HCT116 (cell line): ENCODE measurements around the gene AKT3. TPM values are rescaled to one million over a fixed set of nuclear protein-coding genes. Genes with fewer than 3 reads are reported as not detected.

Source experiments
- ATAC-seq: fragments of 200-7000 bp; cut with Tn5 transposase; 2 replicates; pipeline ENCODE4 v1.9.1; 2020; ENCODE audit warnings: mild to moderate bottlenecking, moderate library complexity
- BruUV-seq: library from RNA; stranded (reverse); fragments of 400-500 nt; replicated peaks from 2 replicates; lab custom pipeline; 2021; lab: Mats Ljungman, UMichigan
- CTCF ChIA-PET: fragments of 300-600 bp; sonication (Branson Sonifier 250); formaldehyde crosslinking; loops from one replicate; lab custom pipeline; 2021; ENCODE audit warnings: antibody characterized with exemption; lab: Charles Lee
- POLR2A ChIA-PET: fragments of 300-600, 350-600 bp; sonication (Branson Sonifier 250); formaldehyde crosslinking; loops from one replicate; lab custom pipeline; 2021; ENCODE audit warnings: antibody characterized with exemption; lab: Charles Lee
- RAD21 ChIA-PET, 2 experiments: fragments of 300-600 bp; sonication (Branson Sonifier 250); formaldehyde crosslinking; loops; one replicate each; lab custom pipeline; 2023; ENCODE audit warnings: low total read pairs in 2 of 2; ENCODE audit not compliant: uncharacterized antibody in 2 of 2, unreplicated experiment in 2 of 2, low non-redundant PET in 1 of 2; lab: Charles Lee
- DNase-seq: peaks from one replicate; pipeline ENCODE4 v3.0.0-alpha.2; 2010; ENCODE audit warnings: low read depth, low spot score
- H2AFZ ChIP-seq: fragments of 200-600 bp; shearing (Covaris generic), sonication (generic); 2 replicates; pipeline ENCODE4 v1.6.1; 2017; ENCODE audit warnings: low read depth, mixed run types, mixed read lengths, antibody characterized with exemption, low read length; ENCODE audit not compliant: poor library complexity, severe bottlenecking
- H3K27ac ChIP-seq: 2 replicates; pipeline ENCODE4 v1.5.1; 2012; ENCODE audit warnings: low read depth, low read length
- H3K27me3 ChIP-seq: fragments of 200-600 bp; sonication (generic); 2 replicates; pipeline ENCODE4 v1.6.1; 2016; ENCODE audit warnings: mixed run types, low read length, mixed read lengths; ENCODE audit not compliant: insufficient read depth
- H3K36me3 ChIP-seq, 2 experiments: fragments of 200-500 bp in 1 of 2; fragments of 200-600 bp in 1 of 2; sonication (Bioruptor generic) in 1 of 2; sonication (generic) in 1 of 2; 2 replicates each; pipeline versions ENCODE4 v1.5.1 to v1.6.1; 2014 to 2016; ENCODE audit warnings: low read length in 2 of 2, inconsistent platforms in 1 of 2, mixed read lengths in 1 of 2, mixed run types in 1 of 2; ENCODE audit not compliant: insufficient read depth in 2 of 2, control insufficient read depth in 1 of 2
- H3K4me1 ChIP-seq, 2 experiments: fragments of 200-600 bp in 1 of 2; sonication (generic) in 1 of 2; 2 replicates each; pipeline versions ENCODE4 v1.5.1 to v1.6.1; 2012 to 2017; ENCODE audit warnings: low read length in 2 of 2, inconsistent platforms in 1 of 2, mild to moderate bottlenecking in 1 of 2, mixed read lengths in 1 of 2, mixed run types in 1 of 2, moderate library complexity in 1 of 2; ENCODE audit not compliant: insufficient read depth in 2 of 2, control insufficient read depth in 1 of 2
- H3K4me2 ChIP-seq: fragments of 200-600 bp; sonication (generic); 2 replicates; pipeline ENCODE4 v1.6.1; 2017; ENCODE audit warnings: mixed run types, low read length, mixed read lengths
- H3K4me3 ChIP-seq, 2 experiments: fragments of 200-600 bp in 1 of 2; sonication (generic) in 1 of 2; replicated peaks in 1 of 2; 2 replicates each; pipeline ENCODE4 v1.5.1; 2011 to 2016; ENCODE audit warnings: low read length in 2 of 2, control low read depth in 1 of 2, low read depth in 1 of 2, mild to moderate bottlenecking in 1 of 2, mixed read lengths in 1 of 2, mixed run types in 1 of 2
- H3K79me2 ChIP-seq: fragments of 200-600 bp; sonication (generic); 2 replicates; pipeline ENCODE4 v1.6.1; 2017; ENCODE audit warnings: mild to moderate bottlenecking, mixed run types, low read length, moderate library complexity, mixed read lengths; ENCODE audit not compliant: insufficient read depth
- H3K9ac ChIP-seq: fragments of 200-600 bp; sonication (generic); 2 replicates; pipeline ENCODE4 v1.6.1; 2016; ENCODE audit warnings: low read length, mixed read lengths
- H3K9me2 ChIP-seq: fragments of 200-600 bp; sonication (generic), shearing (Covaris generic); 2 replicates; pipeline ENCODE4 v1.6.1; 2017; ENCODE audit warnings: mixed run types, mild to moderate bottlenecking, moderate library complexity; ENCODE audit not compliant: insufficient read depth
- H3K9me3 ChIP-seq, 2 experiments: fragments of 200-500 bp in 1 of 2; fragments of 200-600 bp in 1 of 2; sonication (Bioruptor generic) in 1 of 2; sonication (generic) in 1 of 2; 2 replicates each; pipeline ENCODE4 v1.6.1; 2014 to 2017; ENCODE audit warnings: low read length in 2 of 2, mixed read lengths in 2 of 2, inconsistent platforms in 1 of 2, low read depth in 1 of 2, mild to moderate bottlenecking in 1 of 2, mixed run types in 1 of 2, moderate library complexity in 1 of 2; ENCODE audit not compliant: control insufficient read depth in 1 of 2, insufficient read depth in 1 of 2
- H4K20me1 ChIP-seq: fragments of 200-600 bp; sonication (generic), shearing (Covaris generic); 2 replicates; pipeline ENCODE4 v1.6.1; 2017; ENCODE audit warnings: mixed run types, mild to moderate bottlenecking, moderate library complexity; ENCODE audit not compliant: insufficient read depth
- ATF3 ChIP-seq: IDR thresholded peaks from 2 replicates; pipeline ENCODE4 v1.6.1; 2012
- CBX3 ChIP-seq: IDR thresholded peaks from 2 replicates; pipeline ENCODE4 v1.6.1; 2012; ENCODE audit warnings: low read depth
- CEBPB ChIP-seq: IDR thresholded peaks from 2 replicates; pipeline ENCODE4 v1.6.1; 2012; ENCODE audit warnings: low read depth
- CTCF ChIP-seq, 3 experiments: fragments of 200-600 bp in 1 of 3; sonication (generic) in 1 of 3; IDR thresholded peaks in 2 of 3; conservative IDR thresholded peaks in 1 of 3; 2 replicates each; pipeline ENCODE4 v1.5.1; 2012 to 2017; ENCODE audit warnings: low read depth in 2 of 3, low read length in 2 of 3, antibody characterized with exemption in 1 of 3, borderline replicate concordance in 1 of 3, control low read depth in 1 of 3, mild to moderate bottlenecking in 1 of 3, mixed read lengths in 1 of 3, mixed run types in 1 of 3, moderate library complexity in 1 of 3; ENCODE audit not compliant: insufficient read depth in 1 of 3
- EGR1 ChIP-seq: IDR thresholded peaks from 2 replicates; pipeline ENCODE4 v1.6.1; 2012; ENCODE audit warnings: low read depth
- ELF1 ChIP-seq: IDR thresholded peaks from 2 replicates; pipeline ENCODE4 v1.6.1; 2012; ENCODE audit warnings: low read depth, borderline replicate concordance
- EZH2 ChIP-seq: fragments of 200-600 bp; sonication (generic); IDR thresholded peaks from 2 replicates; pipeline ENCODE4 v1.6.1; 2017; ENCODE audit warnings: antibody characterized with exemption, mixed run types
- JUND ChIP-seq: IDR thresholded peaks from 2 replicates; pipeline ENCODE4 v1.6.1; 2012
- MAX ChIP-seq: IDR thresholded peaks from 2 replicates; pipeline ENCODE4 v1.6.1; 2012
- SIN3A ChIP-seq: IDR thresholded peaks from 2 replicates; pipeline ENCODE4 v1.6.1; 2012; ENCODE audit warnings: low read depth
- TCF7L2 ChIP-seq: IDR thresholded peaks from 2 replicates; pipeline ENCODE4 v1.7.0; 2011; ENCODE audit warnings: borderline replicate concordance, inconsistent platforms; ENCODE audit not compliant: insufficient read depth, insufficient read length; ENCODE audit errors: extremely low read depth
- YY1 ChIP-seq: IDR thresholded peaks from 2 replicates; pipeline ENCODE4 v1.6.1; 2011; ENCODE audit warnings: low read length, low read depth, moderate library complexity, mild to moderate bottlenecking; ENCODE audit not compliant: insufficient replicate concordance; ENCODE audit errors: extremely low read depth
- ZBTB33 ChIP-seq: IDR thresholded peaks from 2 replicates; pipeline ENCODE4 v1.6.1; 2011; ENCODE audit warnings: mild to moderate bottlenecking, low read length, moderate library complexity; ENCODE audit not compliant: insufficient replicate concordance; ENCODE audit errors: extremely low read depth
- ZFX ChIP-seq: fragments of 450-650 bp; IDR thresholded peaks from 2 replicates; pipeline ENCODE4 v1.6.1; 2017
- intact Hi-C: fragments of 100-400 bp; cut with micrococcal nuclease; formaldehyde crosslinking; loops from 2 replicates; pipeline ENCODE4 v1.10.0; 2022
- total RNA-seq: library from RNA; stranded (reverse); gene quantifications from one replicate; pipeline ENCODE4 v1.2.1, GENCODE V29; 2021; ENCODE audit not compliant: unreplicated experiment

AKT3 gene
- total RNA-seq, 1 experiment from 2014 or later, result 0.49 TPM

- no peak overlapping the region for H3K27ac ChIP-seq
- ChIA-PET POLR2A (no interaction called here), CTCF (no interaction called here), RAD21 (no interaction called here)
- no peak overlapping the region for H3K4me2 ChIP-seq
- TF ChIP-seq CEBPB, result no peak
- TF ChIP-seq ZBTB33, result no peak
- TF ChIP-seq EZH2, result no peak
- TF ChIP-seq ATF3, result no peak
- TF ChIP-seq SIN3A, result no peak
- no peak for TF ChIP-seq CBX3
- no peak for TF ChIP-seq EGR1
- TF ChIP-seq MAX, result no peak
- no peak for TF ChIP-seq JUND
- no peak for TF ChIP-seq TCF7L2
- no peak for TF ChIP-seq CTCF (IDR thresholded peaks at IDR 0.05 in 2 of 3, conservative IDR thresholded peaks at IDR 0.05 in 1 of 3; ENCODE audit: borderline replicate concordance in 1 of 3, insufficient read depth in 1 of 3, low read depth in 2 of 3, low read length in 2 of 3)
- no peak for TF ChIP-seq ELF1
- TF ChIP-seq ZFX, result no peak
- no peak for TF ChIP-seq YY1
- H3K9me2 ChIP-seq, result no peaks in the 10 kb centered on the region
- no peak for ATAC-seq
- no peaks in the 10 kb centered on the region for H4K20me1 ChIP-seq
- H3K27me3 ChIP-seq, result no peaks in the 10 kb centered on the region
- intact Hi-C loops, result no loop called here
- no peak overlapping the region for H2AFZ ChIP-seq
- no TSS peak for BruUV-seq
- H3K4me1 ChIP-seq, result no peaks in the 10 kb centered on the region
- H3K36me3 ChIP-seq, result no peaks in the 10 kb centered on the region
- H3K9ac ChIP-seq, result no peak overlapping the region
- no peaks in the 10 kb centered on the region for H3K9me3 ChIP-seq
- no peak overlapping the region for H3K4me3 ChIP-seq
- H3K79me2 ChIP-seq, result no peaks in the 10 kb centered on the region
- no peak for DNase-seq
Measured at GRCh38 chr1:243443557-243443956, 406.5 kb downstream of the AKT3 start.
